Measurements from ENCODE around the gene CAP2. TPM values are rescaled to one million over a fixed set of nuclear protein-coding genes. Genes with fewer than 3 reads are reported as not detected.

Gene CAP2
- total RNA-seq, 4 donors from 2014 or later = 28.5 to 66.5 (median 59.0) TPM

DNA sequence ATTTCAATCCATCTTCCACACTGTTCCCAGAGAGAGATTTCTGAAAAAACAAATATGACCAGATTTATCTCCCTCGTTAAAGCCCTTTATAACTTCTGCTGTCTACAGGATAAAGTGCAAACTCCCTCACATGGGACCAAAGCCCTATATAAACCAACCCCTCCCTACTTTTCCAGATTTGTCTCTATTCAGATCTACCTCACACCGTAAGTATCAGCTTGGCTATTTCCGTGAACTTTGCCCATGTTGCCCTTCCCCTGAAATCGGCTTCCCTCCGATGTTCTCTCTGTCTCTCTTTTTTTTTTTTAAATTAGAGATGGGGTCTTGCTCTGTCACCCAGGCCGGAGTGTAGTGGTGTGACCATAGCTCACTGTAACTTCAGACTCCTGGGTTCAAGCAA is 194.6 kb downstream of the CAP2 start:
- Histone ChIP-seq H3K36me3 (no peaks in the 10 kb centered on the region), H3K4me3 (no peak overlapping the region), H3K27me3 (no peaks in the 10 kb centered on the region), H3K9me3 (no peaks in the 10 kb centered on the region), H3K27ac (no peak overlapping the region), H3K4me1 (peaks cover 4 to 15% (median 6%) of the 10 kb centered on the region in 3 donors)
- TF ChIP-seq EP300 (IDR thresholded peaks at IDR 0.05) (no peak), POLR2AphosphoS5 (IDR thresholded peaks at IDR 0.05) (no peak), POLR2A (IDR thresholded peaks at IDR 0.05) (no peak)
- TF ChIP-seq, protein P1, sequence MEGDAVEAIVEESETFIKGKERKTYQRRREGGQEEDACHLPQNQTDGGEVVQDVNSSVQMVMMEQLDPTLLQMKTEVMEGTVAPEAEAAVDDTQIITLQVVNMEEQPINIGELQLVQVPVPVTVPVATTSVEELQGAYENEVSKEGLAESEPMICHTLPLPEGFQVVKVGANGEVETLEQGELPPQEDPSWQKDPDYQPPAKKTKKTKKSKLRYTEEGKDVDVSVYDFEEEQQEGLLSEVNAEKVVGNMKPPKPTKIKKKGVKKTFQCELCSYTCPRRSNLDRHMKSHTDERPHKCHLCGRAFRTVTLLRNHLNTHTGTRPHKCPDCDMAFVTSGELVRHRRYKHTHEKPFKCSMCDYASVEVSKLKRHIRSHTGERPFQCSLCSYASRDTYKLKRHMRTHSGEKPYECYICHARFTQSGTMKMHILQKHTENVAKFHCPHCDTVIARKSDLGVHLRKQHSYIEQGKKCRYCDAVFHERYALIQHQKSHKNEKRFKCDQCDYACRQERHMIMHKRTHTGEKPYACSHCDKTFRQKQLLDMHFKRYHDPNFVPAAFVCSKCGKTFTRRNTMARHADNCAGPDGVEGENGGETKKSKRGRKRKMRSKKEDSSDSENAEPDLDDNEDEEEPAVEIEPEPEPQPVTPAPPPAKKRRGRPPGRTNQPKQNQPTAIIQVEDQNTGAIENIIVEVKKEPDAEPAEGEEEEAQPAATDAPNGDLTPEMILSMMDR (IDR thresholded peaks at IDR 0.05) = no peak
- 90 to 91% methylated on average over 6 of the region's 6 CpGs for WGBS, 2 donors (ENCODE audit: low coverage in 1 of 2)
- ATAC-seq = no peak

DNA sequence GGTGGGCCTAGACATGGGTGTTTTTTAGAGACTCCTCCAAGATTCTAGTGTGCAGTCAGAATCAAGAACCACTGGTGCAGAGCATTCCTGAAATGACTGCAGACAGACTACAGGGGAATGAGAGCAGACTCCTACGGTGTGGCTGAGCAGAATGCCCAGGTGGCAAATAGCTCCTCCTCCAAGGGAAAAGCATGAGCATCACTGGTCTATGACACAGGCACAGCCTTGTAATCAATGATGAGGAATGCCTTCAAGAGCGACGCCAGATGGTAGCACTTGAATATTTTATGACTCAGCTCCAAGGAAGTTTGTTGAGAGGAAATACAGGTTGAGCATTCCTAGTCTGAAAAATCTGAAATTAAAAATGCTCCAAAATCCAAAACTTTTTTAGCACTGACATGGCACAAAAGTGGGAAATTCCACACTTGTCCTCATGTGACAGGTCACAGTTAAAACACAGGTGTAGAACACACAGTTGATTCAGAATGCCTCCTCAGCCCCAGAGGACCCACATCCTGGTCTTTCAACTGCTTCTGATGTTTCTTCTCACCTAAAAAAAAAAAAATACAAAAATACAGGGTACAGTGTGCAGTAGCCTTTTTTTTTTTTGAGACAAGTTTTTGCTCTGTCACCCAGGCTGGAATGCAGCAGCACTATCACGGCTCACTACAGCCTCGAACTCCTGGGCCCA is 196.2 kb downstream of the CAP2 start:
- Histone ChIP-seq H3K4me3 (no peak overlapping the region), H3K9me3 (no peaks in the 10 kb centered on the region), H3K27me3 (no peaks in the 10 kb centered on the region), H3K36me3 (no peaks in the 10 kb centered on the region), H3K4me1 (peaks cover 0 to 2% (median 0%) of the 10 kb centered on the region in 3 donors), H3K27ac (no peak overlapping the region)
- TF ChIP-seq POLR2A (IDR thresholded peaks at IDR 0.05) = no peak
- no peak for TF ChIP-seq POLR2AphosphoS5 (IDR thresholded peaks at IDR 0.05)
- TF ChIP-seq, protein P1 (IDR thresholded peaks at IDR 0.05) = no peak
- TF ChIP-seq EP300 (IDR thresholded peaks at IDR 0.05) = no peak
- WGBS, 2 donors (ENCODE audit: low coverage in 1 of 2) = 62 to 70% methylated on average over 4 to 5 of the region's 5 CpGs
- ATAC-seq = peak; percentile 5

- no peaks in the 10 kb centered on the region for H3K4me1 ChIP-seq
- no peaks in the 10 kb centered on the region for H3K36me3 ChIP-seq
- H3K4me3 ChIP-seq = no peak overlapping the region
- 64 to 88% methylated on average over 1 of the region's 1 CpG for WGBS, 2 donors (ENCODE audit: low coverage in 1 of 2)
- H3K9me3 ChIP-seq = no peaks in the 10 kb centered on the region
- no peak for ATAC-seq
- H3K27ac ChIP-seq = no peak overlapping the region
- TF ChIP-seq, protein P1 (IDR thresholded peaks at IDR 0.05) = no peak
- no peaks in the 10 kb centered on the region for H3K27me3 ChIP-seq
Observed at GRCh38 chr6:17591287-17591686, 197.9 kb downstream of the CAP2 start.

DNA sequence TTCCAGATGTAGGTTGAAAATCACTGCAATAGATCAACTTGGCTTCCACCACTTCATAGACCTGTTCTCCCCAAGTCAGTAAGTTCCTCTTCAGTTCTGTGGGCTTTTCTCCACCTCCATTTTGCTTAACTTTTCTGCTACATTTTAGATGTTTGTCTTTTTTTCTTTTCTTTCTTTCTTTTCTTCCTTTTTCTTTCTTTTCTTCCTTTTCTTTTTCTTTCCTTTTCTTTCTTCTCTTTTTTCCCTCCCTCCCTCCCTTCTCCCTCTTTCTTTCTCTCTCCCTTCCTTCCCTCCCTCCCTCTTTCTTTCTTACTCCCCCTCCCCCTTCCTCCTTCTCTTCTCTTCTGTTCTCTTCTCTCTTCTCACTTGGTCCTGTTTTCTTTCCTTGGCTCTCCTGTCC is 199.9 kb downstream of the CAP2 start:
- H3K27me3 ChIP-seq = no peaks in the 10 kb centered on the region
- TF ChIP-seq POLR2AphosphoS5 (IDR thresholded peaks at IDR 0.05) (no peak), POLR2A (IDR thresholded peaks at IDR 0.05) (no peak), EP300 (IDR thresholded peaks at IDR 0.05) (no peak)
- TF ChIP-seq, protein P1 (IDR thresholded peaks at IDR 0.05) = no peak
- no peaks in the 10 kb centered on the region for H3K4me1 ChIP-seq
- no peaks in the 10 kb centered on the region for H3K36me3 ChIP-seq
- H3K9me3 ChIP-seq = no peaks in the 10 kb centered on the region
- H3K27ac ChIP-seq = no peak overlapping the region
- no peak for ATAC-seq
- no peak overlapping the region for H3K4me3 ChIP-seq

DNA sequence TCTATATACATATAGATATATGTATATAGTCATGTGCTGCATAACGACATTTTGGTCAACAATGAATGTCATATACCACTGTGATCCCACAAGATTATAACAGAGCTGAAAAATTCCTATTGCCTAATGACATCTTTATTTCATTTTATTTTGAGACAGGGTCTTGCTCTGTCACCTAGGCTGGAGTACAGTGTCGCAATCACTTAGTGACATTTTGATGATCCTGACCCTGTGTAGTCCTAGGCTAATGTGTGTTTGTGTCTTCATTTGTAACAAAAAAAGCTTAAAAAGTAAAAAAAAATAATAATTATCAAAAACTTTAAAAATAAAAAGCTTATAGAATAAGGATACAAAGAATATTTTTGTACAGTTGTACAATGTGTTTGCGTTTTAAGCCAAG is 202.7 kb downstream of the CAP2 start:
- no peak for TF ChIP-seq POLR2AphosphoS5 (IDR thresholded peaks at IDR 0.05)
- TF ChIP-seq, protein P1 (IDR thresholded peaks at IDR 0.05) = no peak
- no peak for TF ChIP-seq EP300 (IDR thresholded peaks at IDR 0.05)
- no peak for TF ChIP-seq POLR2A (IDR thresholded peaks at IDR 0.05)
- 86 to 88% methylated on average over 3 of the region's 3 CpGs for WGBS, 2 donors (ENCODE audit: low coverage in 1 of 2)
- no peaks in the 10 kb centered on the region for H3K36me3 ChIP-seq
- no peaks in the 10 kb centered on the region for H3K9me3 ChIP-seq
- H3K4me1 ChIP-seq = peaks cover 0 to 7% (median 0%) of the 10 kb centered on the region in 3 donors
- no peaks in the 10 kb centered on the region for H3K27me3 ChIP-seq
- no peak for ATAC-seq
- H3K4me3 ChIP-seq = no peak overlapping the region
- no peak overlapping the region for H3K27ac ChIP-seq
